MCF 10A (cell line): ENCODE measurements around the gene SLC19A3. TPM values are rescaled to one million over a fixed set of nuclear protein-coding genes. Genes with fewer than 3 reads are reported as not detected.

Experiments used
- Bru-seq: library from RNA; stranded (reverse); fragments of 400-500 nt; gene quantifications from one replicate; lab custom pipeline; 2021; lab: Mats Ljungman, UMichigan
- BruChase-seq, 2 experiments: library from RNA; stranded (reverse); fragments of 400-500 nt; gene quantifications; one replicate each; lab custom pipeline; 2021; lab: Mats Ljungman, UMichigan
- BruUV-seq: library from RNA; stranded (reverse); fragments of 400-500 nt; replicated peaks from 2 replicates; lab custom pipeline; 2021; lab: Mats Ljungman, UMichigan
- CTCF ChIA-PET: fragments of 300-600 bp; sonication (Branson Sonifier 250); formaldehyde crosslinking; extraction: SDS; loops from one replicate; lab custom pipeline; 2021; ENCODE audit warnings: antibody characterized with exemption, inconsistent platforms; lab: Yijun Ruan, JAX
- POLR2A ChIA-PET: fragments of 300-600, 350-650 bp; sonication (Branson Sonifier 250); formaldehyde crosslinking; extraction: SDS; loops from one replicate; lab custom pipeline; 2020; ENCODE audit warnings: antibody characterized with exemption, inconsistent platforms; lab: Yijun Ruan, JAX
- DNase-seq: peaks from one replicate; pipeline ENCODE4 v3.0.0-alpha.2; 2018; ENCODE audit not compliant: unreplicated experiment
- H3K27ac Mint-ChIP-seq: one replicate; pipeline ENCODE4 v1.8.0; 2022; ENCODE audit warnings: mild to moderate bottlenecking, low read depth, mixed read lengths; ENCODE audit not compliant: unreplicated experiment
- H3K27me3 Mint-ChIP-seq: one replicate; pipeline ENCODE4 v1.8.0; 2022; ENCODE audit warnings: mixed read lengths; ENCODE audit not compliant: insufficient read depth, unreplicated experiment
- H3K36me3 Mint-ChIP-seq: one replicate; pipeline ENCODE4 v1.8.0; 2022; ENCODE audit warnings: mild to moderate bottlenecking, moderate library complexity, mixed read lengths; ENCODE audit not compliant: insufficient read depth, unreplicated experiment
- H3K4me1 Mint-ChIP-seq: one replicate; pipeline ENCODE4 v1.8.0; 2022; ENCODE audit warnings: mixed read lengths; ENCODE audit not compliant: insufficient read depth, unreplicated experiment
- H3K4me3 Mint-ChIP-seq: one replicate; pipeline ENCODE4 v1.8.0; 2022; ENCODE audit warnings: mild to moderate bottlenecking, moderate library complexity, mixed read lengths; ENCODE audit not compliant: unreplicated experiment
- H3K9me3 Mint-ChIP-seq: one replicate; pipeline ENCODE4 v1.8.0; 2022; ENCODE audit warnings: mixed read lengths; ENCODE audit not compliant: unreplicated experiment
- CTCF ChIP-seq: fragments of 200-600 bp; IDR thresholded peaks from one replicate; pipeline ENCODE4 v1.8.0; 2022; ENCODE audit warnings: antibody characterized with exemption, mild to moderate bottlenecking; ENCODE audit not compliant: unreplicated experiment
- intact Hi-C: fragments of 100-400 bp; cut with micrococcal nuclease; formaldehyde crosslinking; loops from 2 replicates; pipeline ENCODE4 v1.14.1; 2022
- long read RNA-seq: library from polyadenylated mRNA; stranded (forward); transcript quantifications from one replicate; pipeline ENCODE4 v2.0.0, GENCODE V29; 2022
- total RNA-seq: library from RNA; stranded (reverse); gene quantifications from 2 replicates; pipeline ENCODE4 v1.2.3, GENCODE V29; 2022

SLC19A3 gene
- not detected in 2 replicates for total RNA-seq
- Bru-seq, nascent RNA = percentile 9 among the genes with signal in this experiment
- BruChase-seq, experiment 1, labeled RNA remaining after a 6-hour chase = percentile 14 among the genes with signal in this experiment
- percentile 11 among the genes with signal in this experiment for BruChase-seq, experiment 2, labeled RNA remaining after a 2-hour chase
- long read RNA-seq = 0 reads

GRCh38 chr2:227717687-227718567 lies at the start of gene SLC19A3:
SLC19A3 (minus strand) TSS chr2:227718028; CDS start chr2:227702318, 15,710 bp downstream.
- BruUV-seq = no TSS peak
- CTCF ChIA-PET = no interaction called here
- POLR2A ChIA-PET = no interaction called here
- intact Hi-C loops = no loop called here
- DNase-seq = peak; percentile 45
- Mint-ChIP-seq H3K4me1 (no peaks in the 10 kb centered on the region), H3K36me3 (no peaks in the 10 kb centered on the region), H3K4me3 (no peak within 1 kb of the TSS), H3K27ac (no peak within 1 kb of the TSS), H3K27me3 (peaks cover 12% of the 10 kb centered on the region), H3K9me3 (no peaks in the 10 kb centered on the region)
- TF ChIP-seq CTCF = no peak

- intact Hi-C loops = loop anchor here (1.0 to 10.0 kb wide), 7 partner anchors 96 to 636 kb away; partner anchors contain the start of gene MFF
- BruUV-seq = no TSS peak
- no peaks in the 10 kb centered on the region for H3K27me3 Mint-ChIP-seq
- H3K36me3 Mint-ChIP-seq = no peaks in the 10 kb centered on the region
- CTCF ChIA-PET = interaction anchor here (0.5 to 4.6 kb wide), 61 partner anchors 9 to 633 kb away, joined by 3 to 143 read pairs (median 4); partner anchors contain the start of gene SCYGR5
- POLR2A ChIA-PET = interaction anchor here (0.7 to 2.0 kb wide), 6 partner anchors 62 to 361 kb away, joined by 3 to 18 read pairs (median 3); no protein-coding TSS in a partner anchor
- peak; percentile 80 for TF ChIP-seq CTCF
- H3K4me1 Mint-ChIP-seq = peaks cover 5% of the 10 kb centered on the region
- no peak overlapping the region for H3K27ac Mint-ChIP-seq
- H3K9me3 Mint-ChIP-seq = no peaks in the 10 kb centered on the region
- peak; percentile 86 for DNase-seq
- H3K4me3 Mint-ChIP-seq = no peak overlapping the region
These were observed 48.6 kb upstream of the SLC19A3 start for GRCh38 chr2:227766373-227766883.

- Mint-ChIP-seq H3K4me1 (peaks cover 5% of the 10 kb centered on the region), H3K27me3 (no peaks in the 10 kb centered on the region), H3K27ac (no peak overlapping the region), H3K36me3 (no peaks in the 10 kb centered on the region), H3K4me3 (no peak overlapping the region), H3K9me3 (no peaks in the 10 kb centered on the region)
- no peak for TF ChIP-seq CTCF
- no TSS peak for BruUV-seq
- intact Hi-C loops = loop anchor here (1.0 to 10.0 kb wide), 7 partner anchors 96 to 636 kb away; partner anchors contain the start of gene MFF
- ChIA-PET CTCF (interaction anchor here (0.5 to 4.6 kb wide), 60 partner anchors 9 to 632 kb away, joined by 3 to 143 read pairs (median 4); partner anchors contain the start of gene SCYGR5), POLR2A (interaction anchor here (0.7 to 2.0 kb wide), 6 partner anchors 61 to 360 kb away, joined by 3 to 18 read pairs (median 3); no protein-coding TSS in a partner anchor)
- no peak for DNase-seq
These were observed 48.1 kb upstream of the SLC19A3 start for GRCh38 chr2:227765788-227766372.
